K562 (cell line): ENCODE results near the gene TTC28. TPM values are rescaled to one million over a fixed set of nuclear protein-coding genes. Genes with fewer than 3 reads are reported as not detected.

Experiments
- ATAC-seq: fragments of 200-7000 bp; cut with Tn5 transposase; 3 replicates; pipeline ENCODE4 v1.9.1; 2020; ENCODE audit warnings: moderate library complexity
- BruUV-seq: library from RNA; stranded (reverse); fragments of 400-500 nt; replicated peaks from 2 replicates; lab custom pipeline; 2021; lab: Mats Ljungman, UMichigan
- CTCF ChIA-PET: fragments of 300-600 bp; formaldehyde crosslinking; extraction: SDS; loops from one replicate; lab custom pipeline; 2021; ENCODE audit warnings: low intra/inter-chr PET ratio; lab: Yijun Ruan, JAX
- POLR2A ChIA-PET: fragments of 300-600, 350-650 bp; sonication (Branson Sonifier 250); formaldehyde crosslinking; extraction: SDS; loops from one replicate; lab custom pipeline; 2021; ENCODE audit warnings: antibody characterized with exemption, inconsistent platforms; lab: Yijun Ruan, JAX
- DNase-seq, 4 experiments: peaks; one replicate each; pipeline versions ENCODE4 v3.0.0 to v3.0.0-alpha.2; 2011 to 2018; ENCODE audit warnings: low spot score in 3 of 4, mixed read lengths in 3 of 4; ENCODE audit errors: extremely low read depth in 1 of 4
- FAIRE-seq: peaks from 2 replicates; lab custom pipeline; 2011; peaks lifted over from hg19 to GRCh38; lab: Jason Lieb, UNC
- H2AFZ ChIP-seq: 2 replicates; pipeline ENCODE4 v1.6.0; 2011; ENCODE audit warnings: low read depth, low read length, control low read depth, inconsistent platforms
- H3K27ac ChIP-seq: fragments of 200-600 bp; 3 replicates; pipeline ENCODE4 v1.8.0; 2011; ENCODE audit warnings: low read depth, mild to moderate bottlenecking, control low read depth, inconsistent platforms, low read length, moderate library complexity, mixed read lengths; ENCODE audit errors: extremely low read depth
- H3K27me3 ChIP-seq, 2 experiments: fragments of 300-600 bp in 1 of 2; 2 replicates in 1 of 2; 3 replicates in 1 of 2; pipeline versions ENCODE4 v1.6.0 to v1.8.0; 2011; ENCODE audit warnings: inconsistent platforms in 2 of 2, low read length in 2 of 2, mild to moderate bottlenecking in 1 of 2, mixed read lengths in 1 of 2, moderate library complexity in 1 of 2; ENCODE audit not compliant: control insufficient read depth in 2 of 2, insufficient read depth in 2 of 2
- H3K36me3 ChIP-seq: fragments of 300-600 bp; 3 replicates; pipeline ENCODE4 v1.8.0; 2011; ENCODE audit warnings: mild to moderate bottlenecking, low read length, inconsistent platforms; ENCODE audit not compliant: control insufficient read depth, insufficient read depth
- H3K4me1 ChIP-seq, 2 experiments: fragments of 200-600 bp in 1 of 2; replicated peaks in 1 of 2; 2 replicates in 1 of 2; 3 replicates in 1 of 2; pipeline versions ENCODE4 v1.5.1 to v1.8.0; 2011; ENCODE audit warnings: inconsistent platforms in 2 of 2, low read length in 2 of 2, mild to moderate bottlenecking in 1 of 2, mixed read lengths in 1 of 2, moderate library complexity in 1 of 2; ENCODE audit not compliant: control insufficient read depth in 2 of 2, insufficient read depth in 2 of 2
- H3K4me2 ChIP-seq: 2 replicates; pipeline ENCODE4 v1.6.1; 2011; ENCODE audit warnings: low read length, control low read depth, inconsistent platforms, mixed read lengths; ENCODE audit not compliant: insufficient read depth
- H3K4me3 ChIP-seq: fragments of 200-600 bp; sonication (generic), shearing (Covaris generic); 2 replicates; pipeline ENCODE4 v1.5.1; 2016; ENCODE audit warnings: control low read depth, inconsistent platforms
- H3K79me2 ChIP-seq: fragments of 200-600 bp; 3 replicates; pipeline ENCODE4 v1.8.0; 2011; ENCODE audit warnings: low read length, inconsistent platforms; ENCODE audit not compliant: control insufficient read depth, insufficient read depth
- H3K9ac ChIP-seq, 2 experiments: 2 replicates each; pipeline versions ENCODE4 v1.6.0 to v1.6.1; 2011; ENCODE audit warnings: low read depth in 2 of 2, low read length in 2 of 2, control low read depth in 1 of 2, inconsistent platforms in 1 of 2, mild to moderate bottlenecking in 1 of 2, mixed read lengths in 1 of 2; ENCODE audit not compliant: insufficient read depth in 1 of 2
- H3K9me1 ChIP-seq: one replicate; pipeline ENCODE4 v1.6.0; 2011; ENCODE audit warnings: inconsistent platforms, mild to moderate bottlenecking, low read length, moderate library complexity; ENCODE audit not compliant: control insufficient read depth, insufficient read depth
- H3K9me3 ChIP-seq: replicated peaks from 2 replicates; pipeline ENCODE4 v1.5.1; 2011; ENCODE audit warnings: low read depth, low read length, inconsistent platforms; ENCODE audit not compliant: control insufficient read depth, insufficient read depth
- H4K20me1 ChIP-seq: replicated peaks from 2 replicates; pipeline ENCODE4 v1.6.1; 2011; ENCODE audit warnings: low read length, inconsistent platforms, mixed read lengths; ENCODE audit not compliant: control insufficient read depth, insufficient read depth
- BCL6 ChIP-seq: fragments of 250-450 bp; sonication (Bioruptor Pico); IDR thresholded peaks from 2 replicates; pipeline ENCODE4 v1.4.0; 2020
- CBX8 ChIP-seq: fragments of 200-600 bp; sonication (generic); IDR thresholded peaks from 2 replicates; pipeline ENCODE4 v1.6.1; 2012; ENCODE audit warnings: borderline replicate concordance, mixed run types, low read depth, mild to moderate bottlenecking, moderate library complexity, mixed read lengths, low read length, control low read depth, inconsistent platforms; ENCODE audit not compliant: poor library complexity, severe bottlenecking; ENCODE audit errors: extremely low read depth
- CEBPB ChIP-seq: fragments of 450-650 bp; IDR thresholded peaks from 2 replicates; pipeline ENCODE4 v1.6.1; 2016; ENCODE audit warnings: missing genetic modification characterization, missing compliant biosample characterization
- DDX20 ChIP-seq: fragments of 450-650 bp; IDR thresholded peaks from 2 replicates; pipeline ENCODE4 v1.6.1; 2016; ENCODE audit warnings: missing genetic modification characterization, low read depth, mild to moderate bottlenecking, missing compliant biosample characterization, moderate library complexity
- IFI16 ChIP-seq: fragments of 250-450 bp; sonication (Bioruptor Pico); IDR thresholded peaks from 2 replicates; pipeline ENCODE4 v2.1.2; 2022; ENCODE audit warnings: mild to moderate bottlenecking, inconsistent platforms
- JUND ChIP-seq, 2 experiments: IDR thresholded peaks; 2 replicates in 1 of 2; 3 replicates in 1 of 2; pipeline ENCODE4 v1.6.1; 2011; ENCODE audit warnings: borderline replicate concordance in 2 of 2, low read depth in 2 of 2, low read length in 2 of 2, improper control_type of control experiment in 1 of 2, missing biosample characterization in 1 of 2, missing genetic modification characterization in 1 of 2, missing genetic modification reagents in 1 of 2
- MCM5 ChIP-seq: fragments of 450-650 bp; IDR thresholded peaks from 2 replicates; pipeline ENCODE4 v1.6.1; 2016; ENCODE audit warnings: low read depth
- MEF2A ChIP-seq: IDR thresholded peaks from 2 replicates; pipeline ENCODE4 v1.6.1; 2011; ENCODE audit warnings: low read depth, mild to moderate bottlenecking, low read length, moderate library complexity; ENCODE audit not compliant: control insufficient read depth
- SPI1 ChIP-seq: IDR thresholded peaks from 2 replicates; pipeline ENCODE4 v1.6.1; 2011; ENCODE audit warnings: low read depth, low read length, control low read depth, borderline replicate concordance
- ZNF184 ChIP-seq: sonication (generic); formaldehyde crosslinking; IDR thresholded peaks from 2 replicates; pipeline ENCODE4 v1.5.0; 2020; ENCODE audit warnings: missing genetic modification reagents
- ZNF239 ChIP-seq: fragments of 250-450 bp; sonication (Bioruptor Pico); IDR thresholded peaks from 2 replicates; pipeline ENCODE4 v1.4.0; 2020; ENCODE audit warnings: mild to moderate bottlenecking
- ZNF707 ChIP-seq: fragments of 250-450 bp; sonication (Bioruptor Pico); conservative IDR thresholded peaks from 2 replicates; pipeline ENCODE4 v1.8.0; 2022; ENCODE audit warnings: inconsistent platforms, mild to moderate bottlenecking, moderate library complexity
- ZNF778 ChIP-seq: fragments of 450-650 bp; formaldehyde crosslinking; IDR thresholded peaks from 2 replicates; pipeline ENCODE4 v1.4.0; 2020; ENCODE audit warnings: mild to moderate bottlenecking, moderate library complexity
- WGBS: fragments of 100-300 bp; shearing (Covaris generic); methylation state at CpG from one replicate; pipeline ENCODE4 v1.1.6; 2016; ENCODE audit warnings: low coverage, mixed read lengths; ENCODE audit not compliant: insufficient coverage; ENCODE audit errors: missing lambda C conversion rate; 5-methylcytosine and 5-hydroxymethylcytosine counted together
- in situ Hi-C: fragments of 300-500 bp; cut with MboI; formaldehyde crosslinking; loops from 4 replicates; pipeline ENCODE4 v1.15.0; 2018; ENCODE audit warnings: inconsistent platforms, mixed read lengths
- intact Hi-C: fragments of 100-400 bp; cut with micrococcal nuclease; formaldehyde crosslinking; loops from 2 replicates; pipeline ENCODE4 v1.14.2; 2022
- polyA plus RNA-seq, 8 experiments: library from polyadenylated mRNA; depleted of rRNA in 4 of 8; stranded (reverse) in 5 of 8; unstranded in 3 of 8; fragments of >200 nt; fragmentation: Nextera tagmentation in 2 of 8; fragmentation: Illumina TruSeq in 1 of 8; extraction: Ambion mirVana in 2 of 8; extraction: Trizol in 1 of 8; gene quantifications; 2 replicates each; pipeline versions ENCODE4 v1.2.1 to v1.2.3, GENCODE V29; 2011 to 2014; ENCODE audit warnings: inconsistent platforms in 1 of 8, missing spikeins in 1 of 8
- total RNA-seq, 7 experiments: library from RNA; depleted of rRNA in 6 of 7; stranded (reverse); fragments of >200 nt in 6 of 7; fragmentation: Illumina TruSeq in 2 of 7; extraction: Trizol in 2 of 7; gene quantifications; 2 replicates each; pipeline versions ENCODE4 v1.2.1 to v1.2.3, GENCODE V29; 2011 to 2021; ENCODE audit warnings: low replicate concordance in 1 of 7

Gene TTC28
- total and polyA plus RNA-seq, 9 of the 15 experiments (the other 6 are each of a cell fraction or from before 2014, with no cell fraction given) = 0.22 to 10.7 (median 3.1) TPM

- Histone ChIP-seq H3K4me1 (no peaks in the 10 kb centered on the region), H4K20me1 (no peaks in the 10 kb centered on the region), H3K9me1 (no peaks in the 10 kb centered on the region), H3K9ac (no peak overlapping the region), H3K27me3 (no peaks in the 10 kb centered on the region), H3K79me2 (no peaks in the 10 kb centered on the region), H2AFZ (no peak overlapping the region), H3K4me2 (no peak overlapping the region), H3K9me3 (no peaks in the 10 kb centered on the region), H3K4me3 (no peak overlapping the region), H3K36me3 (no peaks in the 10 kb centered on the region), H3K27ac (no peak overlapping the region)
- ChIA-PET POLR2A (no interaction called here), CTCF (no interaction called here)
- in situ Hi-C loops (no loop called here), intact Hi-C loops (no loop called here)
- no peak for FAIRE-seq
- no TSS peak for BruUV-seq
- ATAC-seq = no peak
- no peak for DNase-seq
- 0 out of 2 replicates have a peak, but pooled peaks have one; percentile 39 for TF ChIP-seq CEBPB (tag)
- no peak for TF ChIP-seq ZNF707 (CRISPR knock-in tag)
- 53% methylated on average over 3 of the region's 3 CpGs for WGBS
Measured at GRCh38 chr22:28329186-28330073, 350.2 kb downstream of the TTC28 start.

- no peak overlapping the region for H3K4me2 ChIP-seq
- TF ChIP-seq ZNF184 (no peak), MEF2A (no peak), JUND (IDR thresholded peaks at IDR 0.05; ENCODE audit: borderline replicate concordance, low read depth, low read length) (no peak), JUND (tag; IDR thresholded peaks at IDR 0.05; ENCODE audit: borderline replicate concordance, low read depth, low read length) (no peak), BCL6 (CRISPR knock-in tag) (no peak), DDX20 (no peak), IFI16 (no peak), ZNF778 (CRISPR knock-in tag) (no peak), MCM5 (no peak), CBX8 (no peak), ZNF239 (no peak), SPI1 (no peak)
- no peak for DNase-seq
- WGBS = 57% methylated on average over 1 of the region's 1 CpG
- intact Hi-C loops (no loop called here), in situ Hi-C loops (no loop called here)
- H3K36me3 ChIP-seq = no peaks in the 10 kb centered on the region
- no peaks in the 10 kb centered on the region for H3K79me2 ChIP-seq
- BruUV-seq = no TSS peak
- H3K9ac ChIP-seq = no peak overlapping the region
- no peaks in the 10 kb centered on the region for H3K27me3 ChIP-seq
- no peaks in the 10 kb centered on the region for H4K20me1 ChIP-seq
- CTCF ChIA-PET = no interaction called here
- FAIRE-seq = no peak
- ATAC-seq = no peak
- POLR2A ChIA-PET = no interaction called here
- no peaks in the 10 kb centered on the region for H3K9me1 ChIP-seq
- no peaks in the 10 kb centered on the region for H3K9me3 ChIP-seq
- H3K4me1 ChIP-seq = no peaks in the 10 kb centered on the region
- no peak overlapping the region for H3K27ac ChIP-seq
- H3K4me3 ChIP-seq = no peak overlapping the region
- H2AFZ ChIP-seq = no peak overlapping the region
Measured at GRCh38 chr22:28328756-28329155, 350.9 kb downstream of the TTC28 start.
